Measurements from ENCODE around the gene CXCR5.

The CXCR5 gene

GRCh38 chr11:118877487-118878162 lies 6.1 kb upstream of the CXCR5 start:
- DNase-seq (ENCODE audit: low spot score) = no peak

GRCh38 chr11:118878163-118878563 lies 5.5 kb upstream of the CXCR5 start:
- DNase-seq (ENCODE audit: low spot score) = no peak

- no peak for DNase-seq (ENCODE audit: low spot score)
These were observed 2.5 kb upstream of the CXCR5 start for GRCh38 chr11:118881228-118881627.

- peak; percentile 3 for DNase-seq (ENCODE audit: low spot score)
These were observed 1.2 kb upstream of the CXCR5 start for GRCh38 chr11:118882491-118882890.

- DNase-seq (ENCODE audit: low spot score) = no peak
These were observed 706 bp upstream of the CXCR5 start for GRCh38 chr11:118883004-118883367.

- no peak for DNase-seq (ENCODE audit: low spot score)
These were observed 1.2 kb downstream of the CXCR5 start for GRCh38 chr11:118884875-118885274.

- DNase-seq (ENCODE audit: low spot score) = no peak
These were observed 1.6 kb downstream of the CXCR5 start for GRCh38 chr11:118885319-118885718.

- DNase-seq (ENCODE audit: low spot score) = no peak
These were observed 2.3 kb downstream of the CXCR5 start for GRCh38 chr11:118885831-118886565.

GRCh38 chr11:118886681-118887111 lies 3.0 kb downstream of the CXCR5 start:
- no peak for DNase-seq (ENCODE audit: low spot score)

GRCh38 chr11:118887206-118887605 lies 3.5 kb downstream of the CXCR5 start:
- DNase-seq (ENCODE audit: low spot score) = no peak

GRCh38 chr11:118888398-118888797 lies 4.7 kb downstream of the CXCR5 start:
- DNase-seq (ENCODE audit: low spot score) = no peak

GRCh38 chr11:118889797-118890196 lies 6.1 kb downstream of the CXCR5 start:
- DNase-seq (ENCODE audit: low spot score) = no peak

- no peak for DNase-seq (ENCODE audit: low spot score)
These were observed 8.8 kb downstream of the CXCR5 start for GRCh38 chr11:118892514-118892913.

GRCh38 chr11:118892964-118893363 lies 9.3 kb downstream of the CXCR5 start:
- no peak for DNase-seq (ENCODE audit: low spot score)

- DNase-seq (ENCODE audit: low spot score) = no peak
These were observed 10.0 kb downstream of the CXCR5 start for GRCh38 chr11:118893662-118894061.

- no peak for DNase-seq (ENCODE audit: low spot score)
These were observed 10.5 kb downstream of the CXCR5 start for GRCh38 chr11:118894192-118894591.

GRCh38 chr11:118895093-118896039 lies 11.7 kb downstream of the CXCR5 start:
- no peak for DNase-seq (ENCODE audit: low spot score)

GRCh38 chr11:118896472-118896913 lies 12.8 kb downstream of the CXCR5 start:
- no peak for DNase-seq (ENCODE audit: low spot score)

- DNase-seq (ENCODE audit: low spot score) = no peak
These were observed 13.4 kb downstream of the CXCR5 start for GRCh38 chr11:118896921-118897591.

- DNase-seq (ENCODE audit: low spot score) = no peak
These were observed 14.1 kb downstream of the CXCR5 start for GRCh38 chr11:118897721-118898310.
